Osteocyte (in vitro differentiated cells): ENCODE results near the gene SYS1. TPM values are rescaled to one million over a fixed set of nuclear protein-coding genes. Genes with fewer than 3 reads are reported as not detected.

Experiments used
- DNase-seq: peaks from one replicate; pipeline ENCODE4 v3.0.0; 2021; ENCODE audit warnings: mixed read lengths; ENCODE audit not compliant: unreplicated experiment; ENCODE audit errors: extremely low spot score
- H3K27ac Mint-ChIP-seq: one replicate; pipeline ENCODE4 v1.8.0; 2021; ENCODE audit warnings: mild to moderate bottlenecking, mixed read lengths; ENCODE audit not compliant: unreplicated experiment
- H3K27me3 Mint-ChIP-seq: one replicate; pipeline ENCODE4 v1.8.0; 2021; ENCODE audit warnings: mixed read lengths; ENCODE audit not compliant: unreplicated experiment
- H3K36me3 Mint-ChIP-seq: one replicate; pipeline ENCODE4 v1.8.0; 2021; ENCODE audit warnings: mixed read lengths; ENCODE audit not compliant: unreplicated experiment
- H3K4me1 Mint-ChIP-seq: one replicate; pipeline ENCODE4 v1.8.0; 2021; ENCODE audit warnings: mixed read lengths; ENCODE audit not compliant: unreplicated experiment
- H3K4me3 Mint-ChIP-seq: one replicate; pipeline ENCODE4 v1.8.0; 2021; ENCODE audit warnings: mild to moderate bottlenecking, moderate library complexity, mixed read lengths; ENCODE audit not compliant: unreplicated experiment
- H3K9me3 Mint-ChIP-seq: one replicate; pipeline ENCODE4 v1.8.0; 2021; ENCODE audit warnings: mixed read lengths; ENCODE audit not compliant: unreplicated experiment
- total RNA-seq: library from RNA; stranded (reverse); gene quantifications from 2 replicates; pipeline ENCODE4 v1.2.1, GENCODE V29; 2021
- TF ChIP-seq, protein P1 (sequence below): fragments of 200-600 bp; sonication (generic); IDR thresholded peaks from 2 replicates; pipeline ENCODE4 v1.5.0; 2021; ENCODE audit warnings: antibody characterized with exemption, mild to moderate bottlenecking, moderate library complexity

SYS1 gene
- total RNA-seq, 1 donor from 2014 or later: 23.7 TPM

DNA sequence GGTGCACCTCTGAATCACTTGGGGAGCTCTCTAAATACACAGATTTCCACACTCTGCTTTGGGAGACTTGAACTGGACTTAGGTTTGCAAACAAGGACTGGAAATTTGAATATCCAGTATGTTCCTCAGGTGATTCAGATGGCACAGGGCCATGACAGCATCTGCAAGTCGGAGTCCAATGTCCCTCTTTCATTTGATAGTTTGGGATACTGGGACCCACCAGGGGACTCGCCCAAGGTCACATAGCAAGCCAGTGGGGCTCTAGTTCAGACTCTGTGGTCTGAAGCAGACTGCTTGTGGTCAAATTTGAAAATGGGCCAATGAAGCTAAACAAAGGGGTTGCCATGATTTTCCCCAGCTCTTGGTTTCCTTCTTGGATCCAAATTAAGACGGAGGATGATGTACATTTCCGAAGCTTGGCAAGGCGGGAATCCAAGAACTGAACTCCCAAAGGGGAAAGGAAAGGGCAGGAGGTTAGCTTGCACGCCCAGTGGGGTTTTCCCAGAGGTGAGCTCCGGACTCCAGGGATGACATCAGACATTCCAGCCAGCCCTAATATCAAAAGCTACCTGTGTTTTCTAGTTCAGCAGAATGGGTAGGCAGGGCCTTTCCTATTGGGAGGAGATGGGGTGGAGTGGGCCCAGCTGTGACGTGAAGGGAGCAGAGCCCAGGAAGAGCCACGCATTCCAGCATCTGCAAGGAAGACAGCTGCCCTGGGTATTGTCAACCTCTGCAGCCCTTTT lies 3.4 kb upstream of the SYS1 start:
- TF ChIP-seq, protein P1, sequence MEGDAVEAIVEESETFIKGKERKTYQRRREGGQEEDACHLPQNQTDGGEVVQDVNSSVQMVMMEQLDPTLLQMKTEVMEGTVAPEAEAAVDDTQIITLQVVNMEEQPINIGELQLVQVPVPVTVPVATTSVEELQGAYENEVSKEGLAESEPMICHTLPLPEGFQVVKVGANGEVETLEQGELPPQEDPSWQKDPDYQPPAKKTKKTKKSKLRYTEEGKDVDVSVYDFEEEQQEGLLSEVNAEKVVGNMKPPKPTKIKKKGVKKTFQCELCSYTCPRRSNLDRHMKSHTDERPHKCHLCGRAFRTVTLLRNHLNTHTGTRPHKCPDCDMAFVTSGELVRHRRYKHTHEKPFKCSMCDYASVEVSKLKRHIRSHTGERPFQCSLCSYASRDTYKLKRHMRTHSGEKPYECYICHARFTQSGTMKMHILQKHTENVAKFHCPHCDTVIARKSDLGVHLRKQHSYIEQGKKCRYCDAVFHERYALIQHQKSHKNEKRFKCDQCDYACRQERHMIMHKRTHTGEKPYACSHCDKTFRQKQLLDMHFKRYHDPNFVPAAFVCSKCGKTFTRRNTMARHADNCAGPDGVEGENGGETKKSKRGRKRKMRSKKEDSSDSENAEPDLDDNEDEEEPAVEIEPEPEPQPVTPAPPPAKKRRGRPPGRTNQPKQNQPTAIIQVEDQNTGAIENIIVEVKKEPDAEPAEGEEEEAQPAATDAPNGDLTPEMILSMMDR: no peak
- Mint-ChIP-seq H3K27me3 (no peaks in the 10 kb centered on the region), H3K4me3 (no peak overlapping the region), H3K9me3 (no peaks in the 10 kb centered on the region), H3K27ac (peak overlapping the region; percentile 83), H3K36me3 (no peaks in the 10 kb centered on the region), H3K4me1 (peaks cover 57% of the 10 kb centered on the region)
- no peak for DNase-seq

DNA sequence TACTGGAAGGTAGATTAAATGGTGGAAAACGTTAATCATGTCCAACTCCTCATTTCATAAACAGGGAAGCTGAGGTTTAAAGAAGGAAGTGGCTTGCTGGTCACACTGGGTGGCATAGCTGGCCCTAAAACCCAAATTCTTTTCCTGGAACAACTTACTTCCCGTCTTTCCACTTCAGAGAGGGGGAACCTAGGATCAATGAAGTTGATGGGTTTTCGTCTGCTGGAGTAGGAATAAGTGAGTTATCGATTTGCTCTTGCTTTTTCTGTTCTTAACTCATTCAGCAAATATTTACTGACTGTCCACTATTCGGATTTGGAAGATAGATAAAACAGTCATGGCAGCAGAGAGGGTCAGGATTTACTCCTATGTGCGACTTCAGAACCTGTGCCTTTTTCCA lies 1.2 kb upstream of the SYS1 start:
- Mint-ChIP-seq H3K4me3 (no peak overlapping the region), H3K27ac (no peak overlapping the region), H3K4me1 (peaks cover 53% of the 10 kb centered on the region), H3K9me3 (no peaks in the 10 kb centered on the region), H3K36me3 (peaks cover under 1% of the 10 kb centered on the region), H3K27me3 (no peaks in the 10 kb centered on the region)
- DNase-seq: no peak
- TF ChIP-seq, protein P1: no peak

DNA sequence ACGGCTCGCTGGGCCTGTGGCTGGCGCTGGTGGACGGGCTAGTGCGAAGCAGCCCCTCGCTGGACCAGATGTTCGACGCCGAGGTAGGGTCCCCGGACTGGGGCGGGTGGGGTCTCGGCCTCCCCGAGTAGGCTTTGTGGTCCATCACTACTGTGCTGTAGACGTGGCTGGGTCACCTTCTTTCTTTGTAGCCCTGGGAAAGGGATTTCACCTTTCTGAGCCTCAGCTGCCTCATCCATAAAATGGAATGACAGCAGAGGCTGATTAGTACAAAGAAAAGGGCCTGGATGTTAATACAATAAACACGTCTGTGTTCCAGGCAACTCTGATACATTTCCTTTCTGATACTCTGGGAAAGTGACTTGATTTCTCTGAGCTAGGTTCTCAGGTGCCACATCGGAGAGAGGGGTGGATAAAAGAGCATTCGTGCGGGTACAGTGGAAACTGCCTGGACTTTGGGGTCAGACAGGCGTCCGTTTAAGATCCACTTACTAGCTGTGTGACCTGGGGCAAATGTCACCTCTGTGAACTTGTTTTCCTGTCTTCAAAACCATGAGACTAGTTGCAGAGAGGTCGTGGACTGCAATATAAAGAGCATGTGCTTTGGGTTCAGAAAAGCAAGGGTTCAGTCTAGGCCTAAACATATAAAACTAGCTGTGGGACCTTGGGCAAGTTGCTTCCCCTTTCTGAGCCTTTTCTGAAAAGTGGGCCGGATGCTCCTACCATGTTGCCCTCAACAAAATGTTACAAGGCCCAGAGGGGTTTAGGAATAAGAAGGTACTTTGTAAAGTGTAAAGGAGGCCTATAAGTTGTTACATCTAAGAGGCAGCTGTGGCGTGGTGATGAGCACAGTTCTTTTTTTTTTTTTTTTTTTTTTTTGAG lies 896 bp downstream of the SYS1 start:
- Mint-ChIP-seq H3K4me3 (peak overlapping the region; percentile 98), H3K27me3 (no peaks in the 10 kb centered on the region), H3K9me3 (no peaks in the 10 kb centered on the region), H3K4me1 (peaks cover 37% of the 10 kb centered on the region), H3K27ac (peak overlapping the region; percentile 100), H3K36me3 (peaks cover 18% of the 10 kb centered on the region)
- TF ChIP-seq, protein P1: no peak
- DNase-seq: no peak

DNA sequence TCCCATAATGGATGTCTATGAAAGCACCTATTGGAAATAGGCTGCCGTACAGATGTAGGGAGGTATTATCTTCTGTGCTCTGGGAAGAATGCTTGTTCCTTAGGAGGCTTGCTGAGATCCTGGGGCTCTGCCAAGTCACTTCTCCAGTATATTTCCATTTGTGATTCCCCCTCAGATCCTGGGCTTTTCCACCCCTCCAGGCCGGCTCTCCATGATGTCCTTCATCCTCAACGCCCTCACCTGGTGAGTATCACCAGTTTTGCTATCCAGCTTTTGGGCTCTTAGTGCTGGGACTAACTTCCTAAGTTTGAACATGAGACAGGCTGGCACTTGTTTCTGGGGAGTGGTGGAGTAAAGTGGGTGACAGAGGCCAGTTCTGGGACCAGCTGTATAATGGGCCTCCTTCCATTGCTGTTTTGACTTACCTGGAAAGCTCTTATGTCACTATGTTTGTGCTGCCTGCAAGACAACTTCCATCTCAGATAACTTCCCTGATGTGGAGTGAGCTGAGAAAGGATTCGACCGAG lies 2.6 kb downstream of the SYS1 start:
- TF ChIP-seq, protein P1: no peak
- Mint-ChIP-seq H3K27me3 (no peaks in the 10 kb centered on the region), H3K4me3 (no peak overlapping the region), H3K36me3 (peaks cover 20% of the 10 kb centered on the region), H3K4me1 (peaks cover 22% of the 10 kb centered on the region), H3K9me3 (no peaks in the 10 kb centered on the region), H3K27ac (no peak overlapping the region)
- DNase-seq: no peak

DNA sequence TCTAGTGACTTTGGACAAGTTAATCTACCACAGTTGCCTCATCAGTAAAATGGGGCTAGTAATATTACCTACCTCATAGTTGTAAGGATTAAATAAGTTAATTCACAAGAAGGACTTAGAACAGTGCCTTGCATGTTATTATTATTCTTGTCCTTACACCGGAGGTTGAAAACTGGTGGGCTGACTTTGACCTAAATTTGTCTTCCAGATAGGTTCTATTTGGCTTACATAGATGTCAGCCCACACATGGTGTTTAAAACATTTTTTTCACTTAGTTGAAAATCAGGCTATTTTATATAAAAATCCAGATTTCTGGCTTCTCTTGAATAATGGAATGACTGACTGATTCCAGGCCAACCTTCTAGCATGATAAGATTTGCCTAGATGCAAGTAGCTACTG lies 3.2 kb downstream of the SYS1 start:
- peaks cover 22% of the 10 kb centered on the region for H3K4me1 Mint-ChIP-seq
- no peak overlapping the region for H3K27ac Mint-ChIP-seq
- peaks cover 20% of the 10 kb centered on the region for H3K36me3 Mint-ChIP-seq
- TF ChIP-seq, protein P1: no peak
- no peak overlapping the region for H3K4me3 Mint-ChIP-seq
- no peaks in the 10 kb centered on the region for H3K27me3 Mint-ChIP-seq
- H3K9me3 Mint-ChIP-seq: no peaks in the 10 kb centered on the region
- no peak for DNase-seq
